ENCODE measurements around the gene GSDMA.
"Not testable (repeated sequence)": the region's sequence is repeated elsewhere in the genome, so short reads cannot be mapped to it uniquely, and the experiment has no call there.

GSDMA gene

DNA sequence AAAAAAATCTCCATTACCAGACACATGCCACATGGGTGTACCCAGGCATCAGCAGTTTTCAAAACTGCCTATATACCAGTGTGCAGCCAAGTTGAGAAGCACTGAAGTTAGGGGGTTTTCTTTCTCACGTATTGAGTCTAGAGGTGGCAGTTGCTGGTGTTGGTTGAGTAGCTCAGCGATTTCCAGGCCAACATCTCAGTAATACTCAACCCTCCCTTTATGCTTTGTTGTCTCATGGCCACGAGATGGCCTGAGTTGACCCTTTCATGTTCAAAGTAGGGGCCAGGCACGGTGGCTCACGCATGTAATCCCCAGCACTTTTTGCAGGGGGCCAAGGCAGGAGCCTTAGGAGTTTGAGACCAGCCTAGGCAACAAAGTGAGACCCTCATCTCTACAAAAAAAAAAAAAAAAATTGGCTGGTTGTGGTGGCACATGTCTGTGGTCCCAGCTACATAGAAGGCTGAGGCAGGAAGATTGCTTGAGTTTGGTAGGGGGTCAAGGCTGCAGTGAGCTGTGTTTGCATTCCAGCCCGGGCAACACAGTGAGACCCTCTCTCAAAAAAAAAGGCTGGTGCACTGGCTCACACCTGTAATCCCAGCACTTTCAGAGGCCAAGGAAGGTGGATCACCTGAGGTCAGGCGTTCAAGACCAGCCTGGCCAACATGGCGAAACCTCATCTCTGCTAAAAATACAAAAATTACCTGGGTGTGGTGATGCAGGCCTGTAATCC lies 24.5 kb upstream of the GSDMA start:
- H3K27ac Mint-ChIP-seq (ENCODE audit: low read depth) = no peak overlapping the region
- no peak for DNase-seq (ENCODE audit: low spot score in 2 of 2)
- H3K27me3 Mint-ChIP-seq = no peaks in the 10 kb centered on the region
- ATAC-seq (replicated peaks; ENCODE audit: extremely low read depth, poor library complexity, severe bottlenecking) = no peak
- peaks cover 6% of the 10 kb centered on the region for H3K4me1 Mint-ChIP-seq
- H3K36me3 Mint-ChIP-seq (ENCODE audit: insufficient read depth) = no peaks in the 10 kb centered on the region
- no peaks in the 10 kb centered on the region for H3K9me3 Mint-ChIP-seq
- no peak overlapping the region for H3K4me3 Mint-ChIP-seq

DNA sequence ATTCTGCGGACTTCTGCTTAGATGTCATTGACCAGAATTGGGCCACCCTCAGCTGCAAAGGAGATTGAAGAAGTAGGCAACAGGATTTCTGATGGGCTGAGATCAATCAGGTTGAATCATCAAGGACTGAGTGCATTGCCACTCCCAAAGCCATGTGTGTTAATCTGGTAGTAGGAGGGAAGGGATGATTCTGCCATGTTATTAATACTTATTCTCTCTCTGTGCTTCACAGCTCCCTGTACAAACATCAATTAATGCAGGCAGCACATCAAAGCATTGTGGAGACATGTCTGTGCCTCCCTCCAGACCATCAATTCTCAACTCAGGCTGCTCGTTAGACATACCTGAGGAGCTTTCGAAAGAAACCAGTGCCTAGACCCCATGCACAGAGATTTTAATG lies 23.7 kb upstream of the GSDMA start:
- H3K27ac Mint-ChIP-seq (ENCODE audit: low read depth) = no peak overlapping the region
- no peak for DNase-seq (ENCODE audit: low spot score in 2 of 2)
- peaks cover 6% of the 10 kb centered on the region for H3K4me1 Mint-ChIP-seq
- no peaks in the 10 kb centered on the region for H3K36me3 Mint-ChIP-seq (ENCODE audit: insufficient read depth)
- no peak overlapping the region for H3K4me3 Mint-ChIP-seq
- no peak for ATAC-seq (replicated peaks; ENCODE audit: extremely low read depth, poor library complexity, severe bottlenecking)
- H3K27me3 Mint-ChIP-seq = no peaks in the 10 kb centered on the region
- H3K9me3 Mint-ChIP-seq = no peaks in the 10 kb centered on the region

DNA sequence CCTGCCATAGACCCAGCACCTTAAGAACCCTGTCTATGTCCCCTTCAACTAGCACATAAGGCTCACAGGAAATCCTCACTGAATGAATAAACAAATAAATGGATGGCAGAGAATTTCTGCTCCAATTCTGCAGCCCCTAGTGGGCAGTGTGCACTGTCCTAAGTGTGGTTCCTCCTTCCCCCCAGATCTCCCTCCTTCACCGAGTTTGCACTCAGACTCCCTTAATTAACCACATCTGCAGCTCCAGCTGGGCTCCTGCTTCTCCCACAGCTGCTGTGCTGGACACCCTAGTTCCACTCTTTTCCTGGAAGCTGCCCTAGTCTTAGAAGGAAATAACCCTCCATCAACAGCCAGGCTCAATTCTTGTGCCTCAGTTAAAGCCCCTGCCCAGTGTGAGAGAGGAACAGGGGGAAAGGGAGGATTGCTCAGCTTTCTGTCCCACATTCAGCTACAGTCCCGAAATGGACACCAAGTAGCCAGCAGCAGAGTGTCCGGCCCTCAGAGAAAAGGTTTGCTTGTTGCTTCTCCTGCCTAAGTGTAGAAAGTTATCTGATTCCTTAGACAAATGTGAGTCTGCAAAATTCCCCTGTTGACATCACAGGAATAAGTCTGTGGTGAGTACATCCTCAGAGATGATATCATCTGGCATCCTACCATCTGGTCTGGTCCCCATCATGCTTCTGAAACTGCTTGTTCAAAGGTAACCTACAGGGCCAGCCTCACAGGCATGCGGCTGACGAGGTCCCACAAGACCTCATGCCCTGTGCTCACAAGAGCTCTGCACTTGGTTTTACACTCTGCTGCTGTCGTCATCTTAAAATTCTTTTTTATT lies 23.0 kb upstream of the GSDMA start:
- Mint-ChIP-seq H3K4me1 (peaks cover 6% of the 10 kb centered on the region), H3K9me3 (no peaks in the 10 kb centered on the region), H3K27ac (ENCODE audit: low read depth) (no peak overlapping the region), H3K27me3 (no peaks in the 10 kb centered on the region), H3K4me3 (no peak overlapping the region), H3K36me3 (ENCODE audit: insufficient read depth) (no peaks in the 10 kb centered on the region)
- ATAC-seq (replicated peaks; ENCODE audit: extremely low read depth, poor library complexity, severe bottlenecking) (peak; percentile 58), DNase-seq (ENCODE audit: low spot score in 2 of 2) (no peak)

DNA sequence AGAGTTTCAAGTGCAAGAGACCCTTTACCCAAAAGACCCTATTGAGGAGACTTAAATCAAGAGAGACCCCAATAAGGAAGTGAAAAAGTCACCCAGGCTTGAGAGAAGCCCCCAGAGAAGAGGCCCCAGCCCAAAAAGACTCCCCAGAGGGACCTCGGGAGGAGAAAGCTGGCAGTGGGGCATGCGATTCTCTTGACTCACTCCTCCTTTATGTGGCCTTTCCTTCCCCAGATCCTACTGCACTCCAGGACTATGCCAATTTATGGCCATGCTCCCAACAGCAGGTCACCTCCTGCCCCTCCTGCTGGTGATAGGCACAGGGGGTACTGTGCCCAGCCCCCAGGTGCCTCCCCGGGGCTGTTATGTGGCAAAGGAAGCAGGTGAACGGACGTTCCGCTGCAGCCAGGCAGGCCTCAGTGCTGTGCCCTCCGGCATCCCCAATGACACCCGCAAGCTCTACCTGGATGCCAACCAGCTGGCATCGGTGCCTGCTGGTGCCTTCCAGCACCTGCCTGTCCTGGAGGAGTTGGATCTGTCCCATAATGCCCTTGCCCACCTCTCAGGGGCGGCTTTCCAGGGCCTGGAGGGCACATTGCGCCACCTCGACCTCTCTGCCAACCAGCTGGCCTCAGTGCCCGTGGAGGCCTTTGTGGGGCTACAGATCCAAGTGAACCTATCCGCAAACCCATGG lies 19.0 kb upstream of the GSDMA start:
- Mint-ChIP-seq H3K36me3 (ENCODE audit: insufficient read depth) (no peaks in the 10 kb centered on the region), H3K4me1 (peaks cover 6% of the 10 kb centered on the region), H3K4me3 (no peak overlapping the region), H3K27me3 (no peaks in the 10 kb centered on the region), H3K9me3 (no peaks in the 10 kb centered on the region), H3K27ac (ENCODE audit: low read depth) (no peak overlapping the region)
- DNase-seq (ENCODE audit: low spot score in 2 of 2) (no peak), ATAC-seq (replicated peaks; ENCODE audit: extremely low read depth, poor library complexity, severe bottlenecking) (no peak)

DNA sequence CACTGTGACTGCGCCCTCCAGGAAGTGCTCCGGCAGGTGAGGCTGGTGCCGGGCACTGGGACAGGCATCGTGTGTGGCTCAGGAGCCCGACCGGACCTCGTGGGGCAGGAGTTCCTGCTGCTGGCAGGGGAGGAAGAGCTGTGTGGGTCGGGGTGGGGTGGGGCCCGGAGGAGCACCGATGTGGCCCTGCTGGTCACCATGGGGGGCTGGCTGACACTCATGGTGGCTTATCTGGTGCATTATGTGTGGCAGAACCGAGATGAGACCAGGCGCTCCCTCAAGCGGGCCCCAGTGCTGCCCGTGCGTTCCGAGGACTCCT lies 18.5 kb upstream of the GSDMA start:
- Mint-ChIP-seq H3K36me3 (ENCODE audit: insufficient read depth) (no peaks in the 10 kb centered on the region), H3K4me1 (peaks cover 6% of the 10 kb centered on the region), H3K27me3 (no peaks in the 10 kb centered on the region), H3K9me3 (no peaks in the 10 kb centered on the region), H3K27ac (ENCODE audit: low read depth) (no peak overlapping the region), H3K4me3 (no peak overlapping the region)
- no peak for ATAC-seq (replicated peaks; ENCODE audit: extremely low read depth, poor library complexity, severe bottlenecking)
- no peak for DNase-seq (ENCODE audit: low spot score in 2 of 2)

DNA sequence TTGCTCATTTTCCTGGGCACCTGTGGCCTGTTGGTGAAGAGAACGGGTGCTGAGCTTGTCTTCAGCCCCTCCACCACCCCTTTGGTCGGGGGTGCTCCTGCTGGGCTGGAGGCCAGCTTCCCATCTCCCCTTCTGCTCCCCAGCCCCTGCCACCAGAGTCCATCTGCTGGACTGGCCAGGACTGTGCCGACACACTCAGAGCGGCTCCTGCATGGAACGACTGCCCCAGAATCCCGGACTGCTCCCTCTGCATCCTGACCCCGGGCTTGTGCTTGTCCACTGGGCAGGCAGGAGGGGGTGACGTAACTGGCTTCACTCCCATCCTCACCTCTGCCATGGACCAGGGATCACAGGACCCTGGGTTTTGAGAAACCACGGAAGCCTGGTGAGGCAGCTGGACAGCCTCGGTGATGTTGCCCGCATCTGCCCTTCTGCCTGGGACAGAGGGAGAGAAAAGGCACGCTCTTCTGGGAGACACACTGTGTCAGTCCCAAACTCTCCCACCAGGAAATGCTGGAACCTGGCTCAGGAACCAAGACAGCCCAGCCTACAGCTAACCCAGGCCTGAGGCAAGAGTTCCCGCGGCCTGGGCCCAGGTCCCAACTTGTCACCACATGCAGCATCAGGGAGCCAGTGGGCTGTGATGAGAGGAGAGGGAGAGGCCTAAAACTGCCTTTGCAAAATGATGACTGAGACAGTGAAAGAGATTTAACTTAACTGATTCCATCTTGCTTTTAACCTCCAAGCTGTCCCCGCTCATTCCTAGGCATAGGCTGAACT lies 16.1 kb upstream of the GSDMA start:
- DNase-seq (ENCODE audit: low spot score in 2 of 2) (no peak), ATAC-seq (replicated peaks; ENCODE audit: extremely low read depth, poor library complexity, severe bottlenecking) (no peak)
- Mint-ChIP-seq H3K36me3 (ENCODE audit: insufficient read depth) (no peaks in the 10 kb centered on the region), H3K4me3 (no peak overlapping the region), H3K27ac (ENCODE audit: low read depth) (no peak overlapping the region), H3K27me3 (no peaks in the 10 kb centered on the region), H3K4me1 (no peaks in the 10 kb centered on the region), H3K9me3 (no peaks in the 10 kb centered on the region)

DNA sequence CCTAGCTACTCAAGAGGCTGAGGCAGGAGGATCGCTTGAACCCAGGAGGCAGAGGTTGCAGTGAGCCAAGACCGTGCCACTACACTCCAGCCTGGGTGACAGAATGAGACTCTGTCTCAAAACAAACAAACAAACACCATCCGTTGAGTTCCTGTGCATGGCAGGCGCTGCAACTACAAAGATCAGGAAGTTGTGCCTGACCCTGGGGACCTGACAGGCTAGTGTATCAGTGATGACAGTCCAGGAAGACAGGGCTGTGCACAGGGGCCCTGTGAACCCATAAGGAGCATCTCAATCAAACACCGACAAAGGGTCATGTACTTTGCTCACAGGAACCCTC lies 14.3 kb upstream of the GSDMA start:
- H3K27ac Mint-ChIP-seq (ENCODE audit: low read depth); DNase-seq (ENCODE audit: low spot score in 2 of 2); H3K9me3 Mint-ChIP-seq; H3K27me3 Mint-ChIP-seq; H3K4me3 Mint-ChIP-seq; H3K36me3 Mint-ChIP-seq (ENCODE audit: insufficient read depth); ATAC-seq (replicated peaks; ENCODE audit: extremely low read depth, poor library complexity, severe bottlenecking): not testable (repeated sequence)
- H3K4me1 Mint-ChIP-seq = peaks cover 11% of the 10 kb centered on the region

DNA sequence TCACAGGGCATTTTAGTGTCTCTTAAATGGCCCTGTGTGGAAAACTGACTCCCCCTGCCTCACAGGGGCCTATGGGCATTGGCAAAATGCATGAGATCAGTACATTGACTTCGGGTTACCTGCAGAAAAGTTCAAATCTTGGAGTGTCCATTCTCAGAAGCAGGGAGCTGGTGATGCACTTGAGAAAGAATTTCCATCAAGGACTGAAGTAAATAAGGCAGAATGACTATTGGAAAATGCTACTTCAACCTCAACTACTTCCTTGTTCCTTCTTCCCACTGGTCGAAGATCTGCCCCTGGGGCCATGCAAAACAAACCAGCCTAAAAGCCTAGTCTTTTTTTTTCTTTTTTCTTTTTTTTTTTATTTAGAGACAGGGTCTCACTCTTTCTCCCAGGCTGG lies 13.8 kb upstream of the GSDMA start:
- DNase-seq (ENCODE audit: low spot score in 2 of 2) (no peak), ATAC-seq (replicated peaks; ENCODE audit: extremely low read depth, poor library complexity, severe bottlenecking) (no peak)
- no peaks in the 10 kb centered on the region for H3K9me3 Mint-ChIP-seq
- H3K4me1 Mint-ChIP-seq = peaks cover 12% of the 10 kb centered on the region
- no peak overlapping the region for H3K27ac Mint-ChIP-seq (ENCODE audit: low read depth)
- H3K4me3 Mint-ChIP-seq = no peak overlapping the region
- no peaks in the 10 kb centered on the region for H3K36me3 Mint-ChIP-seq (ENCODE audit: insufficient read depth)
- H3K27me3 Mint-ChIP-seq = no peaks in the 10 kb centered on the region

DNA sequence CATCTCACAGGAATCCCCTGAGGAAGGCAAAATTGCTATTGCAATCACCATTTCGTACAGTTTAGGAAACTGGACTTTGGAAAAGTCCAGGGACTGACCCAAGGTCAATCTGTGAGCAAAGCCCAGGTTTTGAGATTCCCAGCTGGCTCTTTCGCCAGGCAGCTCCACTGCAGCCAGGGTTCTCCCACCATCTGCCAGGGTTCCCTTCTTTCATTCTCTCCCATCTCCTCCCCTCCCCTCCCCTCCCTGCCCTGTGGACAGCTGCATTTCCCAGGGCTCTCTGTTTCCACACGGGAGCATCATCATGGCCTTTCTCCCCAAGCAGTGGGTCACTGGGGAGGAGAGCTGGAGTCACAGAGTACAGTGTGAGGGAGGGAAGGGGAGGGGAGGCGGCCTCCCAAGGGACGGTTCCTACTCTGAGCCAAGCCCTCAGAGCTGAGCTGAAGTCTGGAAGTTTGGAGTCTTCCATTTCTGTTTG lies 11.9 kb upstream of the GSDMA start:
- ATAC-seq (replicated peaks; ENCODE audit: extremely low read depth, poor library complexity, severe bottlenecking) (no peak), DNase-seq (ENCODE audit: low spot score in 2 of 2) (no peak)
- Mint-ChIP-seq H3K36me3 (ENCODE audit: insufficient read depth) (no peaks in the 10 kb centered on the region), H3K4me1 (peaks cover 12% of the 10 kb centered on the region), H3K27ac (ENCODE audit: low read depth) (no peak overlapping the region), H3K9me3 (no peaks in the 10 kb centered on the region), H3K27me3 (no peaks in the 10 kb centered on the region), H3K4me3 (no peak overlapping the region)

DNA sequence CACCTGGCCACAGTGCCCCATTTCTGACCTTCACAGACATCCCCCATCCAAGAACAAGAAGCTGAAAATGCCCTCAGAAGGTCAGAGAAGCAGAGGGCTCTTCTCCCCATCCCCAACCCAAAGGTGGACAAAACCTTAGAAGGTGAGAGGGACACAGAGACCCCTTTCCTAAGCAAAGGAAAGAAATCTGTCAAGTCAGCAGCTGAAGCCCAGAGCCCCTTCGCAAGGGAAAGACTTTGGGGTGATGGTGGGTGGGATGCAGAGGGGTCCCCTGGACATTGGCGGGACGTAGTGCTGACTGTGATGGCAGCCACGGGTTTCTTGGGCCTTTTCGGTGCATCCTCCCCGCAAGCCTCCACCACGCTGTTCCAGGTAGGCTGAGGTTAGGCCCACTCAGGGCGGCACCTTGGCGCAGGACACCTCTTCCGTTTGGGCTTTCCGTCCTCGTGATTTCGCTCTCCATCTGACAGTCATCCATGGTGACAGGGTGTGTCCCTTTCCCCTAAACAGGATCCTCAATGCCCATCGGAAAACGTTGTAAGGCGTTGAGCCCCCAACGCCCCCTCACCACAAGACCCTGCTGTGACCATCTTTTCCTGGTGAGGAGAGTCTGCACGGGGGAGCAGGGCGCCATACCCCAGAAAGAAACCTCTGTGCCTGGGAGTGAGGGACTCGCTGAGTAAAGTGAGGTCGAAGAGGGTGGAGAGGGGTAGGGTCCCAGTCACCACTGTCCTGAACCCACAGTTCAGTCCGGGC lies 10.7 kb upstream of the GSDMA start:
- Mint-ChIP-seq H3K4me3 (peak overlapping the region; percentile 73), H3K9me3 (no peaks in the 10 kb centered on the region), H3K27ac (ENCODE audit: low read depth) (no peak overlapping the region), H3K4me1 (peaks cover 12% of the 10 kb centered on the region), H3K27me3 (no peaks in the 10 kb centered on the region), H3K36me3 (ENCODE audit: insufficient read depth) (peaks cover 2% of the 10 kb centered on the region)
- no peak for DNase-seq (ENCODE audit: low spot score in 2 of 2)
- no peak for ATAC-seq (replicated peaks; ENCODE audit: extremely low read depth, poor library complexity, severe bottlenecking)

DNA sequence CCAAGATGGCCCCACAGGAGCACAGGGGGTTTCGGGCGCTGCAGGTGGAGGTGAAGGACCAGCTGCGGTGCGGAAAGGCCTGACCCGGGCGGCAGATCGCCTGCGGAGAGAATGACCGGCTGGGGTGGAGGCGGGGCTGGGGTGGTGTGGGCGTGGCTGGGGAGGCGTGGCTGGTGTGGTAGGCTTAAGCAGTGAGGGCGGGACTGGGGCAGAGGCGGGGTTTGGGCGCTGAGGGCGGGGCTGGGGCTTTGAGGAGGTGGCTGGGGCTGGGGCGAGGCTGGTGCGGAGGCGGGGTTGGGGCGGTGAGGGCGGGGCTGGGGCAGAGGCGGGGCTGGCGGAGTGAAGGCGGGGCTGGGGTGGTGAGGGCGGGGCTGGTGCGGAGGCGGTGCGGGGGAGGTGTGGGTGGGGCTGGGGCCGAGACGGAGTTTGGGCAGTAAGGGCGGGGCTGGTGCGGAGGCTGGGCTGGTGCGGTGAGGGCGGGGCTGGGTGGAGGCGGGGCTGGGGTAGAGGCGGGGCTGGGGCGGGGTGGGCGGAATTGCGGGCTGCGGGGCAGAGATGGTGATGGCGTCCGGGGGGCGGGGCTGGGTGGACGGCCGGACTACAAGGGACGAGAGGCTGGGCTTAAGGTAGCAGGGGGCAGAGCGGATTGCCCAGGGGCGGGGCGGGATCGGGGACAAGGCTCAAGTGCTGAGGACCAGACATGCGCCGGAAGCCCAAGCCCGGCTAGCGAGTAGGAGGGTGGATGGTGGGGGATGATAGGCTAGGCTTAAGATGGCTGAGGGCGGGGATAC lies 9.9 kb upstream of the GSDMA start:
- peak overlapping the region; percentile 73 for H3K4me3 Mint-ChIP-seq
- H3K9me3 Mint-ChIP-seq = no peaks in the 10 kb centered on the region
- peaks cover 2% of the 10 kb centered on the region for H3K36me3 Mint-ChIP-seq (ENCODE audit: insufficient read depth)
- no peaks in the 10 kb centered on the region for H3K27me3 Mint-ChIP-seq
- peak overlapping the region; percentile 70 for H3K27ac Mint-ChIP-seq (ENCODE audit: low read depth)
- DNase-seq (ENCODE audit: low spot score in 2 of 2) (peak; percentile 79 to 92), ATAC-seq (replicated peaks; ENCODE audit: extremely low read depth, poor library complexity, severe bottlenecking) (peak; percentile 87)
- peaks cover 12% of the 10 kb centered on the region for H3K4me1 Mint-ChIP-seq
